Endothelial cell of umbilical vein (primary cell): Measurements from ENCODE around the gene HSPA6. TPM values are rescaled to one million over a fixed set of nuclear protein-coding genes. Genes with fewer than 3 reads are reported as not detected.
A peak's percentile ranks its signal among the peaks of the same experiment; 100 is the strongest.

Experiments used
- BruUV-seq: library from RNA; stranded (reverse); fragments of 400-500 nt; replicated peaks from 2 replicates; lab custom pipeline; 2021; lab: Mats Ljungman, UMichigan
- CTCF ChIA-PET: fragments of 300-600, 350-600 bp; sonication (Branson Sonifier 250); formaldehyde crosslinking; loops from one replicate; lab custom pipeline; 2021; ENCODE audit warnings: antibody characterized with exemption, inconsistent platforms; lab: Charles Lee
- POLR2A ChIA-PET: fragments of 300-600, 350-600 bp; sonication (Branson Sonifier 250); formaldehyde crosslinking; loops from one replicate; lab custom pipeline; 2021; ENCODE audit warnings: antibody characterized with exemption, inconsistent platforms; lab: Charles Lee
- DNase-seq: peaks from one replicate; pipeline ENCODE4 v3.0.0-alpha.2; 2011; ENCODE audit warnings: low read depth, low spot score
- FAIRE-seq: peaks from 2 replicates; lab custom pipeline; 2011; peaks lifted over from hg19 to GRCh38; lab: Jason Lieb, UNC
- H2AFZ ChIP-seq: 2 replicates; pipeline ENCODE4 v1.6.0; 2012; ENCODE audit warnings: low read depth, low read length, control low read depth, inconsistent platforms
- H3K27ac ChIP-seq: 2 replicates; pipeline ENCODE4 v1.5.1; 2011; ENCODE audit warnings: low read depth, mild to moderate bottlenecking, control low read depth, low read length, moderate library complexity; ENCODE audit not compliant: insufficient read depth
- H3K27me3 ChIP-seq, 2 experiments: 2 replicates each; pipeline versions ENCODE4 v1.6.0 to v1.6.1; 2011; ENCODE audit warnings: low read length in 2 of 2, mixed read lengths in 1 of 2; ENCODE audit not compliant: control insufficient read depth in 2 of 2, insufficient read depth in 2 of 2
- H3K36me3 ChIP-seq, 2 experiments: 2 replicates in 1 of 2; 3 replicates in 1 of 2; pipeline ENCODE4 v1.5.1; 2011; ENCODE audit warnings: low read length in 2 of 2, mild to moderate bottlenecking in 1 of 2, moderate library complexity in 1 of 2; ENCODE audit not compliant: control insufficient read depth in 2 of 2, insufficient read depth in 2 of 2; ENCODE audit errors: extremely low read depth in 1 of 2
- H3K4me1 ChIP-seq: 3 replicates; pipeline ENCODE4 v1.5.1; 2011; ENCODE audit warnings: mild to moderate bottlenecking, low read length; ENCODE audit not compliant: control insufficient read depth, insufficient read depth; ENCODE audit errors: extremely low read depth
- H3K4me2 ChIP-seq: 2 replicates; pipeline ENCODE4 v1.6.1; 2011; ENCODE audit warnings: low read length, control low read depth, mixed read lengths; ENCODE audit not compliant: insufficient read depth
- H3K4me3 ChIP-seq, 3 experiments: fragments of 200-600 bp in 1 of 3; sonication (generic), shearing (Covaris generic) in 1 of 3; replicated peaks in 1 of 3; 2 replicates each; pipeline ENCODE4 v1.5.1; 2011 to 2016; ENCODE audit warnings: control low read depth in 3 of 3, low read length in 3 of 3, mild to moderate bottlenecking in 2 of 3, inconsistent platforms in 1 of 3, low read depth in 1 of 3, moderate library complexity in 1 of 3; ENCODE audit not compliant: insufficient read depth in 1 of 3
- H3K79me2 ChIP-seq: 2 replicates; pipeline ENCODE4 v1.6.0; 2012; ENCODE audit warnings: low read length, inconsistent platforms; ENCODE audit not compliant: control insufficient read depth, insufficient read depth
- H3K9ac ChIP-seq: replicated peaks from 2 replicates; pipeline ENCODE3; 2011; ENCODE audit warnings: low read length, control low read depth; ENCODE audit not compliant: insufficient read depth; ENCODE audit errors: extremely low read depth
- H3K9me1 ChIP-seq: replicated peaks from 3 replicates; pipeline ENCODE4 v1.6.0; 2011; ENCODE audit warnings: mild to moderate bottlenecking, low read length; ENCODE audit not compliant: control insufficient read depth, insufficient read depth; ENCODE audit errors: extremely low read depth
- H3K9me3 ChIP-seq: replicated peaks from 2 replicates; pipeline ENCODE4 v1.5.1; 2012; ENCODE audit warnings: low read length, inconsistent platforms; ENCODE audit not compliant: control insufficient read depth, insufficient read depth
- H4K20me1 ChIP-seq: replicated peaks from 2 replicates; pipeline ENCODE3; 2011; ENCODE audit warnings: mild to moderate bottlenecking, low read length; ENCODE audit not compliant: control insufficient read depth, insufficient read depth; ENCODE audit errors: extremely low read depth
- EZH2 ChIP-seq: IDR thresholded peaks from 2 replicates; pipeline ENCODE4 v1.6.1; 2012; ENCODE audit warnings: borderline replicate concordance, low read depth, mild to moderate bottlenecking, moderate library complexity, low read length, inconsistent platforms; ENCODE audit not compliant: severe bottlenecking
- FOS ChIP-seq: IDR thresholded peaks from 2 replicates; pipeline ENCODE4 v1.6.1; 2011; ENCODE audit warnings: mild to moderate bottlenecking, low read length, moderate library complexity, borderline replicate concordance; ENCODE audit not compliant: insufficient read depth
- GATA2 ChIP-seq: IDR thresholded peaks from 2 replicates; pipeline ENCODE4 v1.7.0; 2011; ENCODE audit warnings: low read depth, mild to moderate bottlenecking, moderate library complexity, mixed read lengths, low read length; ENCODE audit not compliant: insufficient read length, insufficient read depth
- MYC ChIP-seq: IDR thresholded peaks from one replicate; pipeline ENCODE4 v1.6.1; 2011; ENCODE audit warnings: mild to moderate bottlenecking, low read depth, low read length
- POLR2A ChIP-seq: IDR thresholded peaks from 2 replicates; pipeline ENCODE4 v1.6.1; 2012; ENCODE audit warnings: low read depth, mild to moderate bottlenecking, control low read depth, low read length
- dilution Hi-C: fragments of 300-500 bp; cut with MboI; formaldehyde crosslinking; loops from one replicate; pipeline ENCODE4 v1.15.0; 2019; ENCODE audit warnings: low sequenced_read_pairs; ENCODE audit not compliant: extremely low pct_ligation_motif_present
- intact Hi-C: fragments of 100-400 bp; cut with micrococcal nuclease; formaldehyde crosslinking; loops from one replicate; pipeline ENCODE4 v1.10.0; 2022
- polyA plus RNA-seq, 4 experiments: library from polyadenylated mRNA; depleted of rRNA in 3 of 4; stranded (reverse) in 3 of 4; unstranded in 1 of 4; fragments of >200 nt; gene quantifications; 2 replicates each; pipeline versions ENCODE4 v1.2.1 to v1.2.3, GENCODE V29; 2011 to 2012; ENCODE audit warnings: missing spikeins in 1 of 4
- total RNA-seq: library from RNA; stranded (reverse); gene quantifications from 2 replicates; pipeline ENCODE4 v1.2.3, GENCODE V29; 2021
- TF ChIP-seq, protein P1 (sequence below): IDR thresholded peaks from 2 replicates; pipeline ENCODE4 v1.6.1; 2011; ENCODE audit not compliant: insufficient read depth, insufficient read length
- TF ChIP-seq, protein P2 (sequence below), 2 donors: IDR thresholded peaks; 1 replicate in 1 of 2; 2 replicates in 1 of 2; pipeline ENCODE4 v1.5.1; 2011; ENCODE audit warnings: low read length in 2 of 2, mild to moderate bottlenecking in 2 of 2, moderate library complexity in 2 of 2, control low read depth in 1 of 2, inconsistent platforms in 1 of 2, low read depth in 1 of 2; ENCODE audit not compliant: insufficient read depth in 1 of 2; ENCODE audit errors: extremely low read depth in 1 of 2

Gene HSPA6
- total and polyA plus RNA-seq, 2 donors (not counting 3 experiments of a cell fraction or from before 2014, with no cell fraction given): 0.10 to 0.13 TPM

DNA sequence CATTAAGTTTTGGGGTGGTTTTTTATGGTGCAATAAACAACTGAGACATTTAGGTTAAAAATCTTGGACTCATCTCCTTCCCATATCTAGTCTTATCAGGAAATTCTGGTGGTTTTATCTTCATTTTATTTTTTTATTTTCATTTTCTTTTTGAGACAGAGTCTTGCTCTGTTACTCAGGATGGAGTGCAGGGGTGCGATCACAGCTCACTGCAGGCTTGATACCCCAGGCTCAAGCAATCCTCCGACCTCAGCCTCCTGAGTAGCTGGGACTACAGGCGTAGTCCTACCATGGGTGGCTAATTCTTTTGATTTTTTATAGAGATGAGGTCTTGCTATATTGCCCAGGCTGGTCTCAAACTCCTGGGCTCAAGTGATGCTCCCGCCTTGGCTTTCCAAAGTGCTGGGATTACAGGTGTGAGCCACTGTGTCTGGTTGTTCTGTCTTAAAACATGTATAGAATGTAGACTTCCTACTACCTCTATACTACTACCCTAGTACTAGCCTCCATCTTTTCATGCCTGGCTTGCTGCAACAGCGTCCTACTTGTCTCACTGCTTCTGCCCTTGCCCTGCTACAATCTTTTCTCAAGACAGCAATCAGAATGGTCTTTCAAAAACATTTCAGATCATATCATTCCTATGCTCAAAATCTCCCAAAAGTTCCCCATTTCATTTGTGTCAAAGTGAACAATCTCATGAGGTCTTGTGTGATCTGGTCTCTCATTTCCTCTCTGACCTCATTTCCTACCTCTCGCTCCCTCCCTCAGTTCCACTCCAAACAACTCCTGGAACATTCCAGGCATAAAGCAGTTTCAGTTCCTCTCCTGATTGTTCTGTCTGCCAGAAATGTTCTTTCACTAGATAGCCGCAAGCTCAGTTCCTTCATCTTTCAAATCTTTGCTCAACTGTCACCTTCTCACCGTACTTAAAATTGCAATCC is 25.0 kb upstream of the HSPA6 start:
- H3K9me1 ChIP-seq: no peaks in the 10 kb centered on the region
- H3K79me2 ChIP-seq: no peaks in the 10 kb centered on the region
- intact Hi-C loops: no loop called here
- no peak overlapping the region for H3K4me3 ChIP-seq
- peak overlapping the region; percentile 58 for H2AFZ ChIP-seq
- peak; percentile 35 for DNase-seq
- BruUV-seq: no TSS peak
- FAIRE-seq: peak; percentile 84
- H3K4me2 ChIP-seq: peak overlapping the region; percentile 7
- H3K4me1 ChIP-seq: peaks cover 12% of the 10 kb centered on the region
- peaks cover 2 to 4% of the 10 kb centered on the region in 2 experiments for H3K27me3 ChIP-seq
- POLR2A ChIA-PET: no interaction called here
- dilution Hi-C loops: no loop called here
- H3K36me3 ChIP-seq: no peaks in the 10 kb centered on the region
- H4K20me1 ChIP-seq: no peaks in the 10 kb centered on the region
- no peaks in the 10 kb centered on the region for H3K9me3 ChIP-seq
- TF ChIP-seq POLR2A (no peak), EZH2 (no peak), FOS (no peak), MYC (no peak), GATA2 (no peak)
- TF ChIP-seq, protein P1, sequence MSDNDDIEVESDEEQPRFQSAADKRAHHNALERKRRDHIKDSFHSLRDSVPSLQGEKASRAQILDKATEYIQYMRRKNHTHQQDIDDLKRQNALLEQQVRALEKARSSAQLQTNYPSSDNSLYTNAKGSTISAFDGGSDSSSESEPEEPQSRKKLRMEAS: no peak
- TF ChIP-seq, protein P2, sequence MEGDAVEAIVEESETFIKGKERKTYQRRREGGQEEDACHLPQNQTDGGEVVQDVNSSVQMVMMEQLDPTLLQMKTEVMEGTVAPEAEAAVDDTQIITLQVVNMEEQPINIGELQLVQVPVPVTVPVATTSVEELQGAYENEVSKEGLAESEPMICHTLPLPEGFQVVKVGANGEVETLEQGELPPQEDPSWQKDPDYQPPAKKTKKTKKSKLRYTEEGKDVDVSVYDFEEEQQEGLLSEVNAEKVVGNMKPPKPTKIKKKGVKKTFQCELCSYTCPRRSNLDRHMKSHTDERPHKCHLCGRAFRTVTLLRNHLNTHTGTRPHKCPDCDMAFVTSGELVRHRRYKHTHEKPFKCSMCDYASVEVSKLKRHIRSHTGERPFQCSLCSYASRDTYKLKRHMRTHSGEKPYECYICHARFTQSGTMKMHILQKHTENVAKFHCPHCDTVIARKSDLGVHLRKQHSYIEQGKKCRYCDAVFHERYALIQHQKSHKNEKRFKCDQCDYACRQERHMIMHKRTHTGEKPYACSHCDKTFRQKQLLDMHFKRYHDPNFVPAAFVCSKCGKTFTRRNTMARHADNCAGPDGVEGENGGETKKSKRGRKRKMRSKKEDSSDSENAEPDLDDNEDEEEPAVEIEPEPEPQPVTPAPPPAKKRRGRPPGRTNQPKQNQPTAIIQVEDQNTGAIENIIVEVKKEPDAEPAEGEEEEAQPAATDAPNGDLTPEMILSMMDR (IDR thresholded peaks at IDR 0.05; ENCODE audit: extremely low read depth in 1 of 2, insufficient read depth in 1 of 2, low read depth in 1 of 2, low read length in 2 of 2): no peak
- CTCF ChIA-PET: interaction anchor here (1.0 to 3.2 kb wide), 3 partner anchors 11 to 538 kb away, joined by 3 to 23 read pairs (median 7); no protein-coding TSS in a partner anchor
- H3K9ac ChIP-seq: no peak overlapping the region
- H3K27ac ChIP-seq: peak overlapping the region; percentile 1
